HG02870 (cell line): ENCODE results near the gene PRR18.
A peak's percentile ranks its signal among the peaks of the same experiment; 100 is the strongest.

Experiments
- ATAC-seq: cut with Tn5 transposase; IDR thresholded peaks from one replicate; pipeline ENCODE4 v1.9.1; 2021; ENCODE audit warnings: mild to moderate bottlenecking, moderate library complexity; ENCODE audit not compliant: unreplicated experiment

The PRR18 gene

GRCh38 chr6:166278579-166279392 lies 29.4 kb downstream of the PRR18 start:
- ATAC-seq: no peak

GRCh38 chr6:166277892-166278578 lies 30.2 kb downstream of the PRR18 start:
- ATAC-seq: peak; percentile 29

- no peak for ATAC-seq
Measured at GRCh38 chr6:166277018-166277417, 31.2 kb downstream of the PRR18 start.

- peak; percentile 70 for ATAC-seq
Measured at GRCh38 chr6:166275714-166276166, 32.5 kb downstream of the PRR18 start.

GRCh38 chr6:166274739-166275370 lies 33.3 kb downstream of the PRR18 start:
- no peak for ATAC-seq

- no peak for ATAC-seq
Measured at GRCh38 chr6:166274163-166274562, 34.0 kb downstream of the PRR18 start.

- no peak for ATAC-seq
Measured at GRCh38 chr6:166271376-166271765, 36.8 kb downstream of the PRR18 start.

GRCh38 chr6:166270706-166271375 lies 37.4 kb downstream of the PRR18 start:
- no peak for ATAC-seq

- ATAC-seq: no peak
Measured at GRCh38 chr6:166269301-166270039, 38.7 kb downstream of the PRR18 start.

- ATAC-seq: no peak
Measured at GRCh38 chr6:166268431-166268830, 39.8 kb downstream of the PRR18 start.

- ATAC-seq: no peak
Measured at GRCh38 chr6:166267526-166267925, 40.7 kb downstream of the PRR18 start.

GRCh38 chr6:166266336-166266735 lies 41.9 kb downstream of the PRR18 start:
- ATAC-seq: no peak

GRCh38 chr6:166262743-166263515 lies 45.3 kb downstream of the PRR18 start:
- ATAC-seq: no peak

GRCh38 chr6:166259296-166259977 lies 48.8 kb downstream of the PRR18 start:
- ATAC-seq: no peak

GRCh38 chr6:166258854-166259276 lies 49.3 kb downstream of the PRR18 start:
- peak; percentile 43 for ATAC-seq

GRCh38 chr6:166257911-166258318 lies 50.3 kb downstream of the PRR18 start:
- no peak for ATAC-seq
